ENCODE measurements around the gene NAA30. TPM values are rescaled to one million over a fixed set of nuclear protein-coding genes. Genes with fewer than 3 reads are reported as not detected.

NAA30 gene
- total RNA-seq, 2 experiments from 2014 or later, result 21.0 to 22.2 TPM

Other genes starting within 250 kb of the NAA30 start
- 10 to 100 TPM; 84.1 to 87.4 TPM for gene EXOC5, start 121.7 kb upstream of the NAA30 start, total RNA-seq
- 10 to 100 TPM; 40.4 to 42.6 TPM for gene AP5M1, start 121.6 kb upstream of the NAA30 start, total RNA-seq
- gene CCDC198, start 103.3 kb downstream of the NAA30 start, total RNA-seq, result not detected

All from activated CD8-positive, alpha-beta memory T cell treated with anti-CD3 and anti-CD28 coated beads for 36 hours (primary cell).